KOPT-K1 (cell line): ENCODE measurements around the gene ITPK1.

Experiments used
- H3K27ac ChIP-seq: fragments of 200-600 bp; sonication (generic); 2 replicates; pipeline ENCODE4 v1.5.1; 2016; ENCODE audit warnings: antibody characterized with exemption, mild to moderate bottlenecking, low read depth, low read length; ENCODE audit not compliant: poor library complexity, severe bottlenecking
- H3K36me3 ChIP-seq: fragments of 200-600 bp; sonication (generic); 2 replicates; pipeline ENCODE4 v1.5.1; 2017; ENCODE audit warnings: antibody characterized with exemption, mild to moderate bottlenecking, low read length, moderate library complexity; ENCODE audit not compliant: insufficient read depth
- H3K9me3 ChIP-seq: fragments of 200-600 bp; sonication (generic); 2 replicates; pipeline ENCODE4 v1.5.1; 2017; ENCODE audit warnings: antibody characterized with exemption, low read length, mild to moderate bottlenecking; ENCODE audit not compliant: insufficient read depth, poor library complexity, severe bottlenecking

The ITPK1 gene

GRCh38 chr14:92953526-92953925 is 162.2 kb downstream of the ITPK1 start:
- H3K36me3 ChIP-seq: peaks cover 86% of the 10 kb centered on the region
- no peaks in the 10 kb centered on the region for H3K9me3 ChIP-seq
- H3K27ac ChIP-seq: no peak overlapping the region

GRCh38 chr14:92952481-92953298 is 163.0 kb downstream of the ITPK1 start:
- H3K36me3 ChIP-seq: peaks cover 78% of the 10 kb centered on the region
- no peak overlapping the region for H3K27ac ChIP-seq
- no peaks in the 10 kb centered on the region for H3K9me3 ChIP-seq

GRCh38 chr14:92951912-92952471 is 163.7 kb downstream of the ITPK1 start:
- no peak overlapping the region for H3K27ac ChIP-seq
- peaks cover 77% of the 10 kb centered on the region for H3K36me3 ChIP-seq
- no peaks in the 10 kb centered on the region for H3K9me3 ChIP-seq

- H3K9me3 ChIP-seq: no peaks in the 10 kb centered on the region
- H3K27ac ChIP-seq: no peak overlapping the region
- H3K36me3 ChIP-seq: peaks cover 77% of the 10 kb centered on the region
These were observed 164.5 kb downstream of the ITPK1 start for GRCh38 chr14:92951261-92951660.

- Histone ChIP-seq H3K27ac (no peak overlapping the region), H3K36me3 (peaks cover 77% of the 10 kb centered on the region), H3K9me3 (no peaks in the 10 kb centered on the region)
These were observed 165.0 kb downstream of the ITPK1 start for GRCh38 chr14:92950773-92951172.

- Histone ChIP-seq H3K9me3 (no peaks in the 10 kb centered on the region), H3K27ac (no peak overlapping the region), H3K36me3 (peaks cover 78% of the 10 kb centered on the region)
These were observed 165.6 kb downstream of the ITPK1 start for GRCh38 chr14:92950193-92950540.

- Histone ChIP-seq H3K9me3 (no peaks in the 10 kb centered on the region), H3K36me3 (peaks cover 81% of the 10 kb centered on the region), H3K27ac (no peak overlapping the region)
These were observed 166.1 kb downstream of the ITPK1 start for GRCh38 chr14:92949496-92950192.

GRCh38 chr14:92948647-92949046 is 167.1 kb downstream of the ITPK1 start:
- peaks cover 83% of the 10 kb centered on the region for H3K36me3 ChIP-seq
- no peaks in the 10 kb centered on the region for H3K9me3 ChIP-seq
- no peak overlapping the region for H3K27ac ChIP-seq

GRCh38 chr14:92946847-92947545 is 168.7 kb downstream of the ITPK1 start:
- no peaks in the 10 kb centered on the region for H3K9me3 ChIP-seq
- peaks cover 87% of the 10 kb centered on the region for H3K36me3 ChIP-seq
- no peak overlapping the region for H3K27ac ChIP-seq

- H3K36me3 ChIP-seq: peaks cover 86% of the 10 kb centered on the region
- H3K27ac ChIP-seq: no peak overlapping the region
These were observed 169.5 kb downstream of the ITPK1 start for GRCh38 chr14:92945959-92946846.

GRCh38 chr14:92945544-92945943 is 170.2 kb downstream of the ITPK1 start:
- peaks cover 83% of the 10 kb centered on the region for H3K36me3 ChIP-seq
- no peaks in the 10 kb centered on the region for H3K9me3 ChIP-seq
- no peak overlapping the region for H3K27ac ChIP-seq

More at GRCh38 chr14:92945959-92946846, 169.5 kb downstream of the ITPK1 start:
- H3K9me3 ChIP-seq: no peaks in the 10 kb centered on the region

GRCh38 chr14:92944976-92945375 is 170.7 kb downstream of the ITPK1 start:
- Histone ChIP-seq H3K36me3 (peaks cover 80% of the 10 kb centered on the region), H3K9me3 (no peaks in the 10 kb centered on the region), H3K27ac (no peak overlapping the region)

- peaks cover 75% of the 10 kb centered on the region for H3K36me3 ChIP-seq
- no peaks in the 10 kb centered on the region for H3K9me3 ChIP-seq
- no peak overlapping the region for H3K27ac ChIP-seq
These were observed 171.7 kb downstream of the ITPK1 start for GRCh38 chr14:92943855-92944570.
